ENCODE data around the gene TNFRSF1B.

Gene TNFRSF1B

DNA sequence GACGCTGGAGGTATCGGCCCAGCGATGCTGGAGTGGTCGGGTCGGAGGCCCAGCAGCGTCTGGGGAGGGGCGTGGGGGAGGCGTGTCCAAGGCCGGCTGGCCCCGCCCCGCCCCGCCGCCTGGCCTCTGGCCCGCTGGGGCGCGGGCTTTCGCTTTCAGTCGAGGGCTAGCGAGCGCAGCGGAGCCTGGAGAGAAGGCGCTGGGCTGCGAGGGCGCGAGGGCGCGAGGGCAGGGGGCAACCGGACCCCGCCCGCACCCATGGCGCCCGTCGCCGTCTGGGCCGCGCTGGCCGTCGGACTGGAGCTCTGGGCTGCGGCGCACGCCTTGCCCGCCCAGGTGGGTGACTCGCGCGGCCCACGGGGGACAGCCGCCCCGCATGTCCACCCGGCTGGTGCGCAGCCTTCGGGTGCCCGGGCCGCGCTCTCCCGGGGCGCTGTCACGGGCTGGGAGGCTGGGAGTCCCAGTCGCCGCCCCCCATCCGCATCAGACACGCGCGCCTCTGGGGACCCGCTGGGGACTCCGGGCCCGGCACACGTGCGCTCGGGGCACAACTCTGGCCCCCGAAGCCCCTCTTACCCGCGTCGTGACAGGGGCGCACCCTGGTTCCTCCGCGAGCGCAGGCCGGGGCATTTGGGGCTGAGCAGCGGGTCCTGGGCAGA lies at the start of gene TNFRSF1B:
TSS of gene TNFRSF1B (plus strand) at position 158 of the 659 bp plus-strand sequence. CDS start at position 259, 101 bp downstream.
- no peak for FAIRE-seq

DNA sequence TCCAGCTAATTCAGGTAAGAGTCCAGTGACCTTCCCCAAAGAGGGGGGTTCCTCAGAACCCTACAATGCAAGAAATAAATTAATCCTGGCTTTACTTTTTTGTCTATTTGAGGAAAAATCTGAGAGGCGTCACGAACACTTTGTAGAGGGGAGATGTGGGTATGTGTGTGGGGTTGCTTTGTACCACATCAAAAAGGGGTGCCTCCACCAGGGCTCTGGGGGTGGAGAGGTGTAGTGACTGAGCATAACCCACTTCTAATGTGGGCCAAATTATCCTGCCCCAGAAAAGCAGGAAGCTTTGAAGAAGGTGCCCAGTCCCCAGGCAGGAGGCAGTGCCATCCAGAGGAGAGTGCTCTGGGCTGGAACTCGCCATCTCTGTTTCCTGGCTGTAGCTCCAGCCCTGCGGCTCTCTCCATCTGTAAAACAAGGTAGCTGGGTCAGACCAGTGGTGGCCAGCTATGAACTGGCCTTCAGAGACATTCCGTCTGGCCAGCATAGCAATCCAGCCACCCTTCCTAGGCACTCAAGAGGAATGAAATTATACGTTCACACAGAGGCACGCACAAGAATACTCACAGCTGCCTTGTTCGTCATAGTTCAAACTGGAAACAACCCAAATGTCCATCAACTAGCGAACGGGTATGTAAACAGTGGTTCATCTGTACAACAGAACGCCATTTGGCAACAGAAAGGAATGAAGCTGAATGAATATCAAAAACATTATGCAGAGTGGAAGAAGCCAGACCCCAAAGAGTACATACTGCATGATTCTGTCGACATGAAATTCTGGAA lies 45.4 kb upstream of the TNFRSF1B start:
- no peak for FAIRE-seq

DNA sequence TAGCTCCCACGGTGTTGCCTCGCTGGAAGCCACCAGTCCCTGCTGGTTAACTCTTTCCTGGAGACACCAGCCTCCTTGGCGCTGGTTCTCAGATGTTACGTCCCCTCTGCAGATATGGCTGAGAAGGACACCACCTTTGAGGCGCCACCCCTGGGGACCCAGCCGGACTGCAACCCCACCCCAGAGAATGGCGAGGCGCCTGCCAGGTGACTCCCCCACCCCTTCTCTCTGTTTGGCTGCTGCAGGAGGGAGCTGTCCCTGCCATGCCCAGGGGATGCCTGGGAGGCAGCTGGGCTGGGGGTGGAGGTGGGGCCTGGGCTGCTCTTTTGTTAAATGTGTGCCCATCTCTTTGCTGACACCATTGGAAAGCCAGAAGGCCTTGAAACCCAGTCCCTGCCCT lies 43.6 kb upstream of the TNFRSF1B start:
- no peak for FAIRE-seq

DNA sequence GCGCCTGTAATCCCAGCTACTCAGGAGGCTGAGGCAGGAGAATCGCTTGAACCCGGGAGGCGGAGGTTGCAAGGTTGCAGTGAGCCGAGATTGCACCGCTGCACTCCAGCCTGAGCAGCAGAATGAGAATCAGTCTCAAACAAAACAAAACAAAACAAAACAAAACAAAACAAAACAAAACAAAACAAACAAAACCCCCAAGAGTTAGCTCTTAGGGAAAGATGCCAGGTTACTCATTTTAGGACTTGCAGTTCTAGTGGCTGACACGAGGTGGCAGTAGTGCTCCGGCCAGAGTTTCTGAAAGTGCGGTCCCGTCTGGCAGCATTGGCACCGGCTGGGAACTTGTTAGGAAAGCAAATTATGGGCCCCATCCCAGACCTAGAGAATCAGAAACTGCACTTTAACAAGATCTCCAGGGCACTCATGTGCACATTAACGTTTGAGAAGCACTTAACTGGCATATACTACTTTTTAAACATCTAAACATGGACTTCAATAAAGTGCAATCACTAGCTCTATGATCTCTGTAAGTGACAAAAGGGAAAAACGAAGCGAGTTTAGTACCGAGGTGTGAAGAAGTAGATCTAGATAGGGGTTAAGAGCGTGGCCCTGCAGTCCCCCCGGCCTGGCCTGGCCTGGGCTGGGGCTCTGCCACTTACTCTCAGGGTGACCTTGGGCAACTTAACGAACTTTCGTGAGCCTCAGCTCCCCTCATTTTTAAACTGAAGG lies 41.9 kb upstream of the TNFRSF1B start:
- no peak for FAIRE-seq

GRCh38 chr1:12125422-12126355 lies 41.1 kb upstream of the TNFRSF1B start:
- no peak for FAIRE-seq

DNA sequence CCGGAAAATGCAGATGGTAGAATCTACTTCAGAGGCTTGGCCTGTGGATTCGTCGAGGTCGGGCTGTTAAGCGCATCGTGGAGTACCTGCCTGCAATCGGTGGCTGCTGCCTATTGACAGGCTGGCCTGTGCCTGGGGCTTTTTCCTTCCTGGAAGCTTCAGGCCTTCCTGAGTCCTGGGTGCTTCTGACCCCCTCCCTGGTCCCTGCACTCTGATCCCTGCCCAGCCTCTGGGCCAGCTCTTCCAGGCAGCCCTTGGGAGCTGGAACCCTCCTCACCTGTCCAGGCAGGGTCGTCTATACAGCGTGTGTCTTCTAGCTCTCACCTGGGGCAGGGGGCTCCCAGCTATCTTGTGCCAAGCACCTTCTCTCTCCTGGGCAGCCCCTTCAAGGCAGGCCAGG lies 40.0 kb upstream of the TNFRSF1B start:
- FAIRE-seq: no peak

- no peak for FAIRE-seq
Measured at GRCh38 chr1:12127206-12127810, 39.5 kb upstream of the TNFRSF1B start.

DNA sequence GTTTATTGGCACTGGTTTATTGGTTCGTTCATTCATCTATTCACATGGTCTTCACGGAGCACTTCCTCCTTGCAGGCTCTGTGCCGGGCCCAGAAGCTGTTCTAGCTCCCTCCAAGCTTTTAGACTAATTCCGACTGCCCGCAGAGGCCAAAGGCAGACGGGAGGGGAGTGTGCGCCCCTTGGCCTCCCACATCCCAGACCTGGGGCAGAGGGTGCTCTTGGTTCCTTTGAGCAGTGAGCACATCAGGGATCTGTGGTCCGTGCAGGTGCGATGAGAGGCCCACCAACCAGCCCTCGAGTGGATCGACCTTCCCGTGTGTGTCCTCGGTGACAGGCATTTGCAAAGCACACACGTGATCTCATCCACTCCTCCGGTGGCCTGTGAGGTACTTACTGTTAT lies 38.7 kb upstream of the TNFRSF1B start:
- no peak for FAIRE-seq

GRCh38 chr1:12129624-12130023 lies 37.2 kb upstream of the TNFRSF1B start:
- FAIRE-seq: no peak

- no peak for FAIRE-seq
Measured at GRCh38 chr1:12130466-12131130, 36.2 kb upstream of the TNFRSF1B start.

DNA sequence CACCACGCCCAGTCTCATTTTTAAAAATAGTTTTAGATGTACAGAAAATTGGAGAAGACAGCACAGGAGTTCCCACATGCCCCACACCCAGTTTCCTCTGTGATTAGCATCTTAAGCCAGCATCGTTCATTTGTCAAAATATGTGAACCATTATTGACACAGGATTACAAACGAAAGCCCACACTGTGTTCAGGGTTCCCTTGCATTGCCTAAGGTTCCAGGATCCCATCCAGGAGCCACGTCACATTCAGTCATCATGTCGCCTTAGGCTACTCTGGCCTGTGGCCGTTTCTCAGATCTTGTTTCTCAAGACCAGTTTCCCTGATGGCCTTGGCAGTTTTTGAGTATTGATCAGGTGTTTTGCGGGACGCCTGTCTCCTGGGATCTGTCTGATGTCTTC lies 34.7 kb upstream of the TNFRSF1B start:
- no peak for FAIRE-seq

DNA sequence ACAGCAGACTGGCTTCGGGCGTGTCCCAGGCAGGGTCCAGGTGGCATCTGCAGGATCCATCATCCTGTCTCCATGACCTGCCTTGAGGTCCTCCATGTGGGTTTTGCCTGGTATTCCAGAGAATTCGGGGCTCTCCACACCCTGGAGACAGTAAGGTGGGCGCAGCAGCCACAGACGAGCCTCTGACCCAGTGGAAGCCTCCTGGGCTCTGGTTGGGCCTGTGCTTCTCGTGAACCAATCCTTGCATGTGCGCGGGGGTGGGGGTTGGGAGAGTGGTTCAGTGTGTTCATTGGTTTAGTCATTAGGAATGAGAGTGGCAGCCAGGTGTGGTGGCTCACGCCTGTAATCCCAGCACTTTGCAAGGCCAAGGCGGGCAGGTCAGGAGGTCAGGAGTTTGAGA lies 32.1 kb upstream of the TNFRSF1B start:
- no peak for FAIRE-seq

DNA sequence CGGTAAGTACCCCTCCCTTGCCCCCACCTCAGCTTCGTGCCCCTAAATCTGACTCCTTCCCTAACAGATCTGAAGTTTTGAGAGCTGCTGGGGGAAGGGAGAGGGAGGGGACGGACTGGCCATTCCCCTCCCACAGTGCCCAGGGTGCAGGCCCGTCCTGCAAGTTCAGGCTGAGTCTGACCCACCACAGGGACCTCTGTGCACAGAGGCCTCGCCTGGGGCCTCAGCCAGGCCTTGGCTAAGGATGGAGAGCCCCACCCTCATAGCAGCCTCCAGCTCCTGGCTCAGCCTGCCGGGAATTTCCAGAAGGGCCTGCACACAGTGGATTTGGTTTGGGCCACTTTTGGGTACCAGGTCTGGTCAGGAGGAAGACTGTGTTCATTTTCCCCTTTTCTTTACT lies 31.2 kb upstream of the TNFRSF1B start:
- no peak for FAIRE-seq

DNA sequence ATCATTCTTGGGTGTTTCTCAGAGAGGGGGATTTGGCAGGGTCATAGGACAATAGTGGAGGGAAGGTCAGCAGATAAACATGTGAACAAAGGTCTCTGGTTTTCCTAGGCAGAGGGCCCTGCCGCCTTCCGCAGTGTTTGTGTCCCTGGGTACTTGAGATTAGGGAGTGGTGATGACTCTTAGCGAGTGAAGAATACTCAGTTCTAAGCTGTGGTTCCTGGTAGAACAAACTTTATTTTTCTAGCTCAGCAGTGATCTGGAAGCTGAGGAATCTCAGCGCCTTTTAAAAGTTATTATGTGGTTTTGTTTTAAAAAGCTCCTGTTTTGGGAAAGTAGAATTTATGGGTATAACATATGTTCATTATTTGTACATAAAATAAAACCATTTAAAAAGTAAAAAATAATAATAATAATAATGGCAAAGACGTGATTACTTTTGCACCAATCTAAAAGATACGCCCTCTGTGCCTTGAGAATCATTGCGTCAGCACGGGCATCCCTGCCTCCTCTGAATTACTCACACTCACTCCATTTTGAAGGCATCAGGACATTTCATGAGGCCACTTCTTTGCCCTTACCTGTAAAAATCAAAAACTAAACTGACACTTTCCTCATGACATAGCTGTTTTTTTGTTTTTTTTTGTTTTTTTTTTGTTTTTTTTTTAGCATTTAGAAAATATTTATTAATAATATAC lies 29.7 kb upstream of the TNFRSF1B start:
- no peak for FAIRE-seq

DNA sequence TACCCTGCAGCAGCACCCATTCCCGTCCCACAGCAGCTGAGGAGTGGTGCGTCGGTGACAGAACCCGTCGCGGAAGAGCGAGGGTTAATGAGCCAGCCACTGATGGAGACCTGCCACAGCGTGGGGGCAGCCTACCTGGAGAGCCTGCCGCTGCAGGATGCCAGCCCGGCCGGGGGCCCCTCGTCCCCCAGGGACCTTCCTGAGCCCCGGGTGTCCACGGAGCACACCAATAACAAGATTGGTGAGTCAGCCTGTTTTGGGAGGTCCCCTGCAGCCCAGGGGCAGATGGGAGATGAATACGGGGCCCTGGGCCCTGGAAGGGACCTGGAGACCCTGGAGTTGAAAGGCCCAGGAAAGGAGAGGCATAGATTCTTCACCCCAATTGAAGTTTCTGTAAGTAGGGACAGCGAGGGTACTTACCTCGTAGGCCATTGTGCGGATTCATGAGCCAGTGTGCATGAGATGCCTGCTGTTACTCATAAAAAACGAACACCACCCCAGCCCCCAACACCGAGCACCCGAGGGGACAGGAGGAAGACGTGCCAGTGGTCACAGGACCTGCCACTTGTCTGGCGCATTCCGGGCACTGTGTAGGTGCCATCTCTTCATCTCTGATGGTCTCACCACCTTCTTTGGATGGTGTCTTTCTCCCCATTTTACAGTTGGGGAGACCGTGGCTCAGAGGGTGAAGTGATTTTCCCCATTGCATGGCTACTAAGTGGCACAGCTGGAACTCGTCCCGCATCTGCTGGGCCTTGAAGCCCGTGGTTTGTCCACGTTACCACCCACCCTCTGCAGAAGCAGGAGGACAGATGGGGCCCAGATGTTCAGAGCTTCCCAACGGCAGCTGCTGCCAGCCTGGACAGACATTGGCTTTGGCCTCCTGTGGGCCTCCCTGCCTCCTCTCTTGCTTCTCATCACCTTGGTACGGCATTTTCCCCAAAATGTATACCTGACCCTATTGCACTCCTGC lies 28.3 kb upstream of the TNFRSF1B start:
- FAIRE-seq: no peak

- no peak for FAIRE-seq
Measured at GRCh38 chr1:12140016-12140415, 26.8 kb upstream of the TNFRSF1B start.

GRCh38 chr1:12140515-12141162 lies 26.2 kb upstream of the TNFRSF1B start:
- no peak for FAIRE-seq

- FAIRE-seq: no peak
Measured at GRCh38 chr1:12141163-12141850, 25.5 kb upstream of the TNFRSF1B start.

Measured in colon (tissue), 2 donors.